H9 (cell line): ENCODE measurements around the gene ZNF358. TPM values are rescaled to one million over a fixed set of nuclear protein-coding genes. Genes with fewer than 3 reads are reported as not detected.

Experiments
- DNase-seq: peaks from one replicate; pipeline ENCODE4 v3.0.0-alpha.2; 2017
- H2AFZ ChIP-seq: one replicate; pipeline ENCODE4 v1.6.1; 2013; ENCODE audit warnings: mild to moderate bottlenecking, low read length, control low read depth, moderate library complexity
- H2AK5ac ChIP-seq: 2 replicates; pipeline ENCODE4 v1.6.1; 2013; ENCODE audit warnings: low read length, control low read depth, mixed read lengths; ENCODE audit not compliant: insufficient read length
- H2BK120ac ChIP-seq: one replicate; pipeline ENCODE4 v1.6.1; 2013; ENCODE audit warnings: low read depth, mild to moderate bottlenecking, low read length, control low read depth, inconsistent platforms; ENCODE audit not compliant: poor library complexity, severe bottlenecking
- H2BK12ac ChIP-seq: 2 replicates; pipeline ENCODE4 v1.6.1; 2013; ENCODE audit warnings: low read length, control low read depth, mixed read lengths, low read depth; ENCODE audit not compliant: insufficient read length
- H2BK15ac ChIP-seq: 2 replicates; pipeline ENCODE4 v1.6.1; 2013; ENCODE audit warnings: low read depth, low read length, control low read depth
- H2BK20ac ChIP-seq: one replicate; pipeline ENCODE4 v1.6.1; 2013; ENCODE audit warnings: low read depth, mild to moderate bottlenecking, low read length, control low read depth, inconsistent platforms; ENCODE audit not compliant: poor library complexity, severe bottlenecking
- H2BK5ac ChIP-seq: 2 replicates; pipeline ENCODE4 v1.6.1; 2013; ENCODE audit warnings: low read length, control low read depth, mixed read lengths; ENCODE audit not compliant: insufficient read length
- H3K14ac ChIP-seq: 2 replicates; pipeline ENCODE4 v1.6.1; 2013; ENCODE audit warnings: low read length, control low read depth; ENCODE audit not compliant: insufficient read depth
- H3K18ac ChIP-seq: 2 replicates; pipeline ENCODE4 v1.6.1; 2013; ENCODE audit warnings: low read depth, mild to moderate bottlenecking, mixed read lengths, low read length, control low read depth; ENCODE audit not compliant: insufficient read length
- H3K23ac ChIP-seq: 2 replicates; pipeline ENCODE4 v1.6.1; 2013; ENCODE audit warnings: low read length, control low read depth, mixed read lengths, low read depth; ENCODE audit not compliant: insufficient read length
- H3K23me2 ChIP-seq: 2 replicates; pipeline ENCODE4 v1.6.1; 2013; ENCODE audit warnings: low read depth, mild to moderate bottlenecking, mixed read lengths, low read length, control low read depth; ENCODE audit not compliant: insufficient read length, poor library complexity, severe bottlenecking
- H3K27ac ChIP-seq: 2 replicates; pipeline ENCODE4 v1.5.1; 2013; ENCODE audit warnings: low read length, control low read depth, mixed read lengths, low read depth; ENCODE audit not compliant: insufficient read length
- H3K27me3 ChIP-seq: 2 replicates; pipeline ENCODE4 v1.6.1; 2013; ENCODE audit warnings: low read length, control low read depth, inconsistent platforms; ENCODE audit not compliant: insufficient read depth
- H3K4ac ChIP-seq: 2 replicates; pipeline ENCODE4 v1.6.1; 2013; ENCODE audit warnings: low read depth, mild to moderate bottlenecking, control low read depth, inconsistent platforms, low read length, moderate library complexity
- H3K4me1 ChIP-seq: 2 replicates; pipeline ENCODE4 v1.6.1; 2013; ENCODE audit warnings: low read length, control low read depth, inconsistent platforms; ENCODE audit not compliant: insufficient read depth
- H3K4me2 ChIP-seq: 2 replicates; pipeline ENCODE4 v1.6.1; 2013; ENCODE audit warnings: low read length, control low read depth, mixed read lengths; ENCODE audit not compliant: insufficient read length, insufficient read depth
- H3K56ac ChIP-seq: 2 replicates; pipeline ENCODE4 v1.6.1; 2013; ENCODE audit warnings: low read depth, mild to moderate bottlenecking, mixed read lengths, low read length, control low read depth; ENCODE audit not compliant: insufficient read length
- H3K79me1 ChIP-seq: 2 replicates; pipeline ENCODE4 v1.6.1; 2013; ENCODE audit warnings: low read depth, mild to moderate bottlenecking, moderate library complexity, low read length, control low read depth, inconsistent platforms; ENCODE audit not compliant: insufficient read depth, poor library complexity, severe bottlenecking
- H3K79me2 ChIP-seq: 2 replicates; pipeline ENCODE4 v1.6.1; 2013; ENCODE audit warnings: low read length, control low read depth, inconsistent platforms; ENCODE audit not compliant: insufficient read depth
- H3K9ac ChIP-seq: 2 replicates; pipeline ENCODE4 v1.6.1; 2013; ENCODE audit warnings: low read length, control low read depth, mixed read lengths; ENCODE audit not compliant: insufficient read length; ENCODE audit errors: extremely low read depth
- H3K9me3 ChIP-seq: one replicate; pipeline ENCODE4 v1.6.1; 2013; ENCODE audit warnings: low read depth, low read length, inconsistent platforms; ENCODE audit not compliant: control insufficient read depth
- H3T11ph ChIP-seq: one replicate; pipeline ENCODE4 v1.6.1; 2013; ENCODE audit warnings: mild to moderate bottlenecking, low read length, control low read depth, inconsistent platforms
- H4K20me1 ChIP-seq: one replicate; pipeline ENCODE4 v1.6.1; 2013; ENCODE audit not compliant: control insufficient read depth, insufficient read length, insufficient read depth
- H4K5ac ChIP-seq: 2 replicates; pipeline ENCODE4 v1.6.1; 2013; ENCODE audit warnings: low read depth, mild to moderate bottlenecking, mixed read lengths, low read length, control low read depth; ENCODE audit not compliant: insufficient read length
- H4K8ac ChIP-seq: replicated peaks from 2 replicates; pipeline ENCODE4 v1.6.1; 2013; ENCODE audit warnings: low read length, control low read depth, mixed read lengths, low read depth; ENCODE audit not compliant: insufficient read length
- H4K91ac ChIP-seq: 2 replicates; pipeline ENCODE4 v1.6.1; 2013; ENCODE audit warnings: low read depth, mild to moderate bottlenecking, moderate library complexity, mixed read lengths, low read length, control low read depth; ENCODE audit not compliant: insufficient read length
- H3K27ac Mint-ChIP-seq, 3 experiments: 2 replicates in 2 of 3; 3 replicates in 1 of 3; pipeline ENCODE4 v1.8.0; 2020 to 2021; ENCODE audit warnings: mixed read lengths in 3 of 3, mild to moderate bottlenecking in 1 of 3, moderate library complexity in 1 of 3
- H3K27me3 Mint-ChIP-seq: 2 replicates; pipeline ENCODE4 v1.8.0; 2021; ENCODE audit warnings: low read depth, mild to moderate bottlenecking, moderate library complexity, mixed read lengths
- H3K36me3 Mint-ChIP-seq, 3 experiments: 2 replicates in 2 of 3; 3 replicates in 1 of 3; pipeline ENCODE4 v1.8.0; 2020 to 2021; ENCODE audit warnings: low read depth in 3 of 3, mixed read lengths in 3 of 3; ENCODE audit not compliant: insufficient read depth in 1 of 3
- H3K4me1 Mint-ChIP-seq, 2 experiments: 2 replicates each; pipeline ENCODE4 v1.8.0; 2020; ENCODE audit warnings: mixed read lengths in 2 of 2
- H3K4me3 Mint-ChIP-seq, 2 experiments: 2 replicates in 1 of 2; 3 replicates in 1 of 2; pipeline ENCODE4 v1.8.0; 2020 to 2021; ENCODE audit warnings: mild to moderate bottlenecking in 2 of 2, mixed read lengths in 2 of 2, moderate library complexity in 1 of 2
- H3K9me3 Mint-ChIP-seq, 2 experiments: 2 replicates in 1 of 2; 3 replicates in 1 of 2; pipeline ENCODE4 v1.8.0; 2020; ENCODE audit warnings: mild to moderate bottlenecking in 2 of 2, mixed read lengths in 2 of 2, moderate library complexity in 1 of 2
- CTCF ChIP-seq: fragments of 200-600 bp; sonication (generic); conservative IDR thresholded peaks from 3 replicates; pipeline ENCODE4 v1.8.0; 2021; ENCODE audit warnings: antibody characterized with exemption, mild to moderate bottlenecking
- WGBS: extraction: QIAGEN DNeasy Blood & Tissue Kit; methylation state at CpG from one replicate; pipeline ENCODE4 v1.1.7; 2013; ENCODE audit warnings: missing lambda C conversion rate, low lambda C conversion rate, mixed read lengths; ENCODE audit not compliant: insufficient read length; ENCODE audit errors: extremely low coverage; 5-methylcytosine and 5-hydroxymethylcytosine counted together
- total RNA-seq: library from RNA; stranded (reverse); gene quantifications from 2 replicates; pipeline ENCODE4 v1.2.1, GENCODE V29; 2021

ZNF358 gene
- total RNA-seq, 1 experiment from 2014 or later: 40.5 TPM

GRCh38 chr19:7476777-7477494, 39.0 kb upstream of the ZNF358 start:
- DNase-seq: no peak
- H3K9ac ChIP-seq: no peak overlapping the region
- Mint-ChIP-seq H3K4me3 (no peak overlapping the region), H3K27ac (no peak overlapping the region), H3K27me3 (no peaks in the 10 kb centered on the region), H3K36me3 (0 out of 7 replicates have a peak, but pooled peaks cover 0 to 9% (median 0%) of the 10 kb centered on the region in 3 experiments), H3K4me1 (peaks cover 6 to 13% of the 10 kb centered on the region in 2 experiments), H3K9me3 (no peaks in the 10 kb centered on the region)
- H4K20me1 ChIP-seq: no peaks in the 10 kb centered on the region
- no peak overlapping the region for H3T11ph ChIP-seq
- H3K27ac ChIP-seq: no peak overlapping the region
- H4K8ac ChIP-seq: no peak overlapping the region
- TF ChIP-seq CTCF: no peak
- no peak overlapping the region for H2BK120ac ChIP-seq
- H3K23me2 ChIP-seq: no peaks in the 10 kb centered on the region
- no peaks in the 10 kb centered on the region for H3K9me3 ChIP-seq
- no peak overlapping the region for H2BK5ac ChIP-seq
- no peak overlapping the region for H3K4ac ChIP-seq
- no peaks in the 10 kb centered on the region for H3K79me2 ChIP-seq
- H3K23ac ChIP-seq: no peak overlapping the region
- no peak overlapping the region for H2BK20ac ChIP-seq
- H2AFZ ChIP-seq: no peak overlapping the region
- H4K5ac ChIP-seq: no peak overlapping the region
- H4K91ac ChIP-seq: no peak overlapping the region
- no peak overlapping the region for H3K14ac ChIP-seq
- H3K4me2 ChIP-seq: no peak overlapping the region
- H2BK12ac ChIP-seq: no peak overlapping the region
- H2BK15ac ChIP-seq: no peak overlapping the region
- no peak overlapping the region for H3K18ac ChIP-seq
- H3K56ac ChIP-seq: no peak overlapping the region
- no CpG with 5 or more reads among the region's 35 CpGs for WGBS
- no peaks in the 10 kb centered on the region for H3K4me1 ChIP-seq
- no peaks in the 10 kb centered on the region for H3K27me3 ChIP-seq
- no peaks in the 10 kb centered on the region for H3K79me1 ChIP-seq
- no peak overlapping the region for H2AK5ac ChIP-seq
